ENCODE data around the gene ENTREP3. TPM values are rescaled to one million over a fixed set of nuclear protein-coding genes. Genes with fewer than 3 reads are reported as not detected.

The ENTREP3 gene
- total RNA-seq, 4 donors from 2014 or later, result 22.7 to 42.0 (median 26.6) TPM

- 89 to 95% methylated on average over 12 to 14 of the region's 14 CpGs for WGBS, 2 donors
- Histone ChIP-seq H3K4me1 (no peaks in the 10 kb centered on the region), H3K36me3 (peaks cover 0 to 49% (median 0%) of the 10 kb centered on the region in 3 donors), H3K27ac (no peak overlapping the region), H3K9me3 (no peaks in the 10 kb centered on the region), H3K4me3 (no peak overlapping the region), H3K27me3 (no peaks in the 10 kb centered on the region)
- DNase-seq (ENCODE audit: low spot score in 2 of 2), result no peak
- TF ChIP-seq CTCF (IDR thresholded peaks at IDR 0.05) (no peak), POLR2A (IDR thresholded peaks at IDR 0.05) (no peak), EP300 (IDR thresholded peaks at IDR 0.05) (no peak)
These were observed 29.8 kb upstream of the ENTREP3 start for GRCh38 chr1:155285063-155285462.

- no peaks in the 10 kb centered on the region for H3K9me3 ChIP-seq
- no peaks in the 10 kb centered on the region for H3K27me3 ChIP-seq
- TF ChIP-seq CTCF (IDR thresholded peaks at IDR 0.05) (no peak), EP300 (IDR thresholded peaks at IDR 0.05) (no peak), POLR2A (IDR thresholded peaks at IDR 0.05) (no peak)
- no peak overlapping the region for H3K4me3 ChIP-seq
- DNase-seq (ENCODE audit: low spot score in 2 of 2), result no peak
- H3K36me3 ChIP-seq, result peaks cover 0 to 47% (median 0%) of the 10 kb centered on the region in 3 donors
- H3K27ac ChIP-seq, result no peak overlapping the region
- H3K4me1 ChIP-seq, result no peaks in the 10 kb centered on the region
- 88 to 89% methylated on average over 12 of the region's 12 CpGs for WGBS, 2 donors
These were observed 29.2 kb upstream of the ENTREP3 start for GRCh38 chr1:155284476-155284875.

GRCh38 chr1:155282488-155283091, 27.3 kb upstream of the ENTREP3 start:
- H3K9me3 ChIP-seq, result no peaks in the 10 kb centered on the region
- DNase-seq (ENCODE audit: low spot score in 2 of 2), result no peak
- peaks cover 0 to 33% (median 0%) of the 10 kb centered on the region in 3 donors for H3K36me3 ChIP-seq
- TF ChIP-seq EP300 (IDR thresholded peaks at IDR 0.05), result no peak
- no peak for TF ChIP-seq CTCF (IDR thresholded peaks at IDR 0.05)
- TF ChIP-seq POLR2A (IDR thresholded peaks at IDR 0.05), result no peak
- peaks cover 0 to 14% (median 8%) of the 10 kb centered on the region in 4 donors for H3K4me1 ChIP-seq
- WGBS, 2 donors, result 91 to 93% methylated on average over 29 of the region's 29 CpGs
- H3K27me3 ChIP-seq, result no peaks in the 10 kb centered on the region
- no peak overlapping the region for H3K27ac ChIP-seq
- no peak overlapping the region for H3K4me3 ChIP-seq

- Histone ChIP-seq H3K27ac (no peak overlapping the region), H3K9me3 (no peaks in the 10 kb centered on the region), H3K36me3 (peaks cover 0 to 16% (median 0%) of the 10 kb centered on the region in 3 donors), H3K27me3 (no peaks in the 10 kb centered on the region), H3K4me3 (no peak overlapping the region), H3K4me1 (peaks cover 0 to 27% (median 14%) of the 10 kb centered on the region in 4 donors)
- no peak for TF ChIP-seq CTCF (IDR thresholded peaks at IDR 0.05)
- TF ChIP-seq POLR2A (IDR thresholded peaks at IDR 0.05), result no peak
- TF ChIP-seq EP300 (IDR thresholded peaks at IDR 0.05), result no peak
- DNase-seq (ENCODE audit: low spot score in 2 of 2), result no peak
- 63 to 70% methylated on average over 2 of the region's 2 CpGs for WGBS, 2 donors
These were observed 24.0 kb upstream of the ENTREP3 start for GRCh38 chr1:155279268-155279667.

- WGBS, 2 donors, result 54 to 59% methylated on average over 10 of the region's 10 CpGs
- no peaks in the 10 kb centered on the region for H3K27me3 ChIP-seq
- no peak overlapping the region for H3K4me3 ChIP-seq
- no peak for TF ChIP-seq CTCF (IDR thresholded peaks at IDR 0.05)
- TF ChIP-seq EP300 (IDR thresholded peaks at IDR 0.05), result no peak
- TF ChIP-seq POLR2A (IDR thresholded peaks at IDR 0.05), result no peak
- DNase-seq (ENCODE audit: low spot score in 2 of 2), result no peak
- peaks cover 0 to 11% (median 0%) of the 10 kb centered on the region in 3 donors for H3K36me3 ChIP-seq
- H3K27ac ChIP-seq, result no peak overlapping the region
- H3K4me1 ChIP-seq, result peaks cover 0 to 31% (median 16%) of the 10 kb centered on the region in 4 donors
- no peaks in the 10 kb centered on the region for H3K9me3 ChIP-seq
These were observed 23.4 kb upstream of the ENTREP3 start for GRCh38 chr1:155278689-155279160.
